GM10266 (cell line): ENCODE results near the gene CMYA5.

ENCODE experiments used
- DNase-seq: peaks from one replicate; pipeline ENCODE4 v3.0.0; 2012; ENCODE audit errors: extremely low spot score
- CTCF ChIP-seq: IDR thresholded peaks from 2 replicates; pipeline ENCODE4 v1.5.1; 2012; ENCODE audit warnings: mild to moderate bottlenecking, low read depth; ENCODE audit not compliant: control insufficient read depth, insufficient read depth; ENCODE audit errors: missing control alignments

CMYA5 gene

GRCh38 chr5:79720096-79720495 lies 30.5 kb downstream of the CMYA5 start:
- no peak for DNase-seq
- no peak for TF ChIP-seq CTCF

GRCh38 chr5:79727451-79728355 lies 38.1 kb downstream of the CMYA5 start:
- no peak for DNase-seq
- no peak for TF ChIP-seq CTCF

- TF ChIP-seq CTCF = no peak
- no peak for DNase-seq
Observed at GRCh38 chr5:79728396-79728795, 38.8 kb downstream of the CMYA5 start.

- DNase-seq = no peak
- no peak for TF ChIP-seq CTCF
Observed at GRCh38 chr5:79729679-79730078, 40.0 kb downstream of the CMYA5 start.

GRCh38 chr5:79730564-79730963 lies 40.9 kb downstream of the CMYA5 start:
- DNase-seq = no peak
- TF ChIP-seq CTCF = no peak

GRCh38 chr5:79731775-79732174 lies 42.1 kb downstream of the CMYA5 start:
- no peak for DNase-seq
- no peak for TF ChIP-seq CTCF
